ENCODE results near the gene RMI1.

DNA sequence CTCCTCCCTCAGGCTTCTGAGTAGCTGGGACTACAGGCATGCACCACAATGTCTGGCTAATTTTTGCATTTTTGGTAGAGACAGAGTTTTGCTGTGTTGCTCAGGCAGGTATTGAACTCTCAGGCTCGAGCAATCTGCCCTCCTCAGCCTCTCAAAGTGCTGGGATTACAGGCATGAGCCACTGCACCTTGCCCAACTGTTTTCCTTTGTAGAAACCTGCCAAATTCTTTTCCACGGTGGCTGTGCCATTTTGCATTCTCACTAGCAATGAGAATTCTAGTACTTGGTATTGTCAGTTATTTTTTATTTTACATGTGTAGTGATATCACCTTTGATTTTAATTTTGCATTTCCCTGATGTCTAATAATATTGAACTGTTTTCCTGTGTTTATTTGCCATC is 7.8 kb downstream of the RMI1 start:
- no peak for TF ChIP-seq USF1 (IDR thresholded peaks at IDR 0.05; ENCODE audit: borderline replicate concordance, extremely low read length, insufficient read depth, low read depth, low read length)
- no peak for TF ChIP-seq BHLHE40 (IDR thresholded peaks at IDR 0.05; ENCODE audit: borderline replicate concordance in 1 of 2, low read depth in 2 of 2, low read length in 1 of 2)
- TF ChIP-seq CEBPB (IDR thresholded peaks at IDR 0.05; ENCODE audit: borderline replicate concordance in 1 of 2, low read depth in 2 of 2, low read length in 2 of 2) = no peak
- no peak for TF ChIP-seq DPF2 (IDR thresholded peaks at IDR 0.05)
- TF ChIP-seq POLR2A (IDR thresholded peaks at IDR 0.05; ENCODE audit: low read depth, low read length) = no peak
